Gastrocnemius medialis (tissue), 4 donors: ENCODE measurements around the gene TEX51.

Experiments used
- POLR2A ChIP-seq, 2 donors: fragments of 450-650 bp; IDR thresholded peaks; one replicate each; pipeline ENCODE4 v1.6.1; 2017; ENCODE audit warnings: antibody characterized with exemption in 2 of 2, mild to moderate bottlenecking in 2 of 2, moderate library complexity in 2 of 2
- TF ChIP-seq, protein P1 (sequence below), 5 experiments: fragments of 450-650 bp in 3 of 5; fragments of 200-600 bp in 2 of 5; sonication (generic) in 2 of 5; IDR thresholded peaks in 4 of 5; conservative IDR thresholded peaks in 1 of 5; 1 replicate in 4 of 5; 2 replicates in 1 of 5; pipeline ENCODE4 v1.5.1; 2016 to 2019; ENCODE audit warnings: antibody characterized with exemption in 5 of 5, mild to moderate bottlenecking in 3 of 5, moderate library complexity in 3 of 5

DNA sequence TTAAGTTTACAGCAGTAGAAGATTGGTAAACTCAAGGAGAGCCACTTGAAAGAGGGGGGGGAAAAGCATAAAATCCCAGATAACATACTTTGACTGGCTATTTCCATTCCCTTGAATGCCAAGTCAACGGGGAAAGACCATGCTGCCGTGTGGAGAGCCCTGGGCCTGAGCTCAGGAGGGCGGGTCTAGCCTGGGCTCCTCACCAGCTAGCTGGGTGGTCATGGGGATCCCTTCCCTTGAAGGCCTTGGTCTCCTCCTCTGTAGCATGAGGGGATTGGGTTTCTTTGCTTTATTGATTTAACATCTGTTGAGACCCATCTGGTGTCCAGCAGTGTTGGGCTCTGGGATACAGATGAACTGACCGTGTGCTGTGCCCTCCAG lies 35.0 kb downstream of the TEX51 start:
- TF ChIP-seq POLR2A (IDR thresholded peaks at IDR 0.05), result no peak
- TF ChIP-seq, protein P1, sequence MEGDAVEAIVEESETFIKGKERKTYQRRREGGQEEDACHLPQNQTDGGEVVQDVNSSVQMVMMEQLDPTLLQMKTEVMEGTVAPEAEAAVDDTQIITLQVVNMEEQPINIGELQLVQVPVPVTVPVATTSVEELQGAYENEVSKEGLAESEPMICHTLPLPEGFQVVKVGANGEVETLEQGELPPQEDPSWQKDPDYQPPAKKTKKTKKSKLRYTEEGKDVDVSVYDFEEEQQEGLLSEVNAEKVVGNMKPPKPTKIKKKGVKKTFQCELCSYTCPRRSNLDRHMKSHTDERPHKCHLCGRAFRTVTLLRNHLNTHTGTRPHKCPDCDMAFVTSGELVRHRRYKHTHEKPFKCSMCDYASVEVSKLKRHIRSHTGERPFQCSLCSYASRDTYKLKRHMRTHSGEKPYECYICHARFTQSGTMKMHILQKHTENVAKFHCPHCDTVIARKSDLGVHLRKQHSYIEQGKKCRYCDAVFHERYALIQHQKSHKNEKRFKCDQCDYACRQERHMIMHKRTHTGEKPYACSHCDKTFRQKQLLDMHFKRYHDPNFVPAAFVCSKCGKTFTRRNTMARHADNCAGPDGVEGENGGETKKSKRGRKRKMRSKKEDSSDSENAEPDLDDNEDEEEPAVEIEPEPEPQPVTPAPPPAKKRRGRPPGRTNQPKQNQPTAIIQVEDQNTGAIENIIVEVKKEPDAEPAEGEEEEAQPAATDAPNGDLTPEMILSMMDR (IDR thresholded peaks at IDR 0.05 in 4 of 5, conservative IDR thresholded peaks at IDR 0.05 in 1 of 5), result no peak
